Fibroblast of mammary gland (primary cell): ENCODE data around the gene NRP2.
A peak's percentile ranks its signal among the peaks of the same experiment; 100 is the strongest.

Source experiments
- DNase-seq: peaks from one replicate; pipeline ENCODE4 v3.0.0-alpha.2; 2010; ENCODE audit warnings: low read depth
- H3K4me3 ChIP-seq: 2 replicates; pipeline ENCODE4 v1.5.1; 2011; ENCODE audit warnings: low read depth, mild to moderate bottlenecking, low read length, moderate library complexity; ENCODE audit not compliant: control insufficient read depth
- TF ChIP-seq, protein P1 (sequence below): conservative IDR thresholded peaks from 2 replicates; pipeline ENCODE4 v1.5.1; 2011; ENCODE audit warnings: low read depth, low read length, inconsistent platforms; ENCODE audit not compliant: control insufficient read depth, insufficient read depth

Gene NRP2

DNA sequence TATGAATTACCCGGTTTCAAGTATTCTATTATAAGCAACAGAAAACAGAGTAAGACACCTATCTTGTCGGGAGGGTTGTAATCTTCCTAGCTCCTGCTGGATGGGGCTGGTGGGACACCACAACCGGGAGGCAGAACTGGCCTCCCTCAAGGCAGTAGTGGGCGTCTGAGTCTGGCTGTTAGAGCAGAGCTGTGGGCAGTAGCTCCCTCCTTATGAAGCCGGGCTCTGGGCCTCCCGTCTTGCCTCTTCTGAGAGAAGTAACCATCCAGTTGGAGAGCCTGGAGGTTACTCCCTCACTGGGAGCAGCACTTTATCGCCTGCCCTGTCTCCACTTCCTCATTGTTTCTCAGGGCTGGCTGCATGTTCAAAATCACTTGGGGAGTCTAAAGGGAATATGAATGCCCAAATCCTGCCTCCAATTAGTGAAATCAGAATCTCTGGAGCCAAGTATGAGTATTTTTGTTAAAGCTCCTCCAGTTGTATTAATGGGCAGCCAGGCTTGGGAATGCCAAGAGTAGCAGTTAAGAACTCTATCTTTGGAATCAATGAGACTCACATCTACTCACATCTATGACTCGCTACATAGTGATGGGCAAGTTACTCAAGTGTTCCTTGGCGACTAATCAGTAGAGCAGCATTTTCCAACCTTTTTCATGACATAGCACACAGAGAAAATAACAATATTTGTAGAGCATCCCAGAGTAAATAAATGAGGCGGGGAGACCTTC lies 27.3 kb upstream of the NRP2 start:
- no peak overlapping the region for H3K4me3 ChIP-seq
- TF ChIP-seq, protein P1, sequence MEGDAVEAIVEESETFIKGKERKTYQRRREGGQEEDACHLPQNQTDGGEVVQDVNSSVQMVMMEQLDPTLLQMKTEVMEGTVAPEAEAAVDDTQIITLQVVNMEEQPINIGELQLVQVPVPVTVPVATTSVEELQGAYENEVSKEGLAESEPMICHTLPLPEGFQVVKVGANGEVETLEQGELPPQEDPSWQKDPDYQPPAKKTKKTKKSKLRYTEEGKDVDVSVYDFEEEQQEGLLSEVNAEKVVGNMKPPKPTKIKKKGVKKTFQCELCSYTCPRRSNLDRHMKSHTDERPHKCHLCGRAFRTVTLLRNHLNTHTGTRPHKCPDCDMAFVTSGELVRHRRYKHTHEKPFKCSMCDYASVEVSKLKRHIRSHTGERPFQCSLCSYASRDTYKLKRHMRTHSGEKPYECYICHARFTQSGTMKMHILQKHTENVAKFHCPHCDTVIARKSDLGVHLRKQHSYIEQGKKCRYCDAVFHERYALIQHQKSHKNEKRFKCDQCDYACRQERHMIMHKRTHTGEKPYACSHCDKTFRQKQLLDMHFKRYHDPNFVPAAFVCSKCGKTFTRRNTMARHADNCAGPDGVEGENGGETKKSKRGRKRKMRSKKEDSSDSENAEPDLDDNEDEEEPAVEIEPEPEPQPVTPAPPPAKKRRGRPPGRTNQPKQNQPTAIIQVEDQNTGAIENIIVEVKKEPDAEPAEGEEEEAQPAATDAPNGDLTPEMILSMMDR: no peak
- DNase-seq: peak; percentile 87

DNA sequence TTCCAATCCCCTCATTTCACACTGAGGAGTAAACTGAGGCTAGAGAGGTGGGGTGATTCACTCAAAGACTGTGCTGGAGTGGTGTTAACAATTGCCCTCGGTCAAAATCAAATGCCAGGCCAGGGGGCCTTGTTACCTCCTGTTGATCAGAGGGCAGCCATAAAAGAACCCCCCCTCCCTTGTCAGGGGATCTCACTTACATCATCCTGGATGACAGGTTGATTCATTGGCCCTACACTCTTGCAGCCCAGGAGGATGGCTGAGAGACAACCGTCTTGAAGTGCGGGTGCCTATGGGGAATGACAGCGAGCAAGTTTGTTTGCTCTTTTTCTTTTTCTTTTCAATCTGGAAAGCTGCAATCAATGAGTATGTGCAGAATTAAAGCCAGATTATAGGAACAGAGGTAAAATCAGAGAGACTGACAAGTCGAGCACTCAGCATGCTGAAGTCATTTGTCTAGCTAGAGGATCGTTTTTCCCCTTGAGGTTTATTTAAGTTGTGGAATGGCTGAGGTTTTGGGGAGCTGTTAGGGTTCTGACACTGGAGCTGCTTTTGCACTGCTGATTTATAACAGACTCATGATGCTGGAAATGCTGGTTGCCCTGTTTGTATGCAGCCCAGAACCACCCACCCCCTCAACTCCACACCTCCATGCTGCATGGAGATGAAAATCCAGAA lies 26.4 kb upstream of the NRP2 start:
- no peak for DNase-seq
- no peak overlapping the region for H3K4me3 ChIP-seq
- TF ChIP-seq, protein P1: no peak

DNA sequence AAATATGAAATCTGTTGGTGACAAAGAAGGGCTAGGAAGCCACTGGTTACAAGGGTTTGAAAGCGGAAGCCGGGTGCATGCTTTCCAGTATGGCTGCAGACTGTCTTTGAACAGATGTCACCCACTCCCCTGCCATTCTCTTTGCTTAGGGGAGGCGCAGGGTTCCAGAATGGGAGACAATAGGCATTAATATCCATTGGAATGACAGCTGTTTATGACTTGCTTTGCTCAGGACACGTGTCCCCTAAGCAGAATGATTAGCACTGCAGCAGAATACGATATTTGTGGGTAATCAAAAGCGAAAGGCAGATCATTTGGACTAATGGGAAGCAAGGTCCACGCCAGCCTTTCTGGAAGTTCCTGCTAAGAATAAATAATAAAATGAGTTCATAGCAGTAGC lies 25.8 kb upstream of the NRP2 start:
- no peak overlapping the region for H3K4me3 ChIP-seq
- DNase-seq: no peak
- TF ChIP-seq, protein P1: no peak

DNA sequence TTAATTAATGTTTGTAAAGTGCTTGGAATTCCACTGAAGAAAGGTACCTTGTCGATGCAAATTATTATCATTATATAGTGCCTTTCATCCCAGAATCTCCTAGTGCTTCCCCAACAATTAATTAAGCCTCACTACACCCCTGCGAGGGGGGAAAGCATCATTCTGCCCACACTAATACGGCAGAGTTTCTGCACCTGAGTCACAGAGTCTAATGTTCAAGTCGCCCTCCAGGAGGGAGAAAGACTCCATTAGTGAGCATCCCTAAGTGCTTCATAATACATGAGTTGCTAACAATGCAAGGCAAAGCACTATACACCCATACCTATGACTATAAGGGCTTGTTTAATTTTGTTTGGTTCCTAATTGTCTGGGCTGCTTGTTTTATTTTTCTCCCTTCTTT lies 25.4 kb upstream of the NRP2 start:
- TF ChIP-seq, protein P1: no peak

DNA sequence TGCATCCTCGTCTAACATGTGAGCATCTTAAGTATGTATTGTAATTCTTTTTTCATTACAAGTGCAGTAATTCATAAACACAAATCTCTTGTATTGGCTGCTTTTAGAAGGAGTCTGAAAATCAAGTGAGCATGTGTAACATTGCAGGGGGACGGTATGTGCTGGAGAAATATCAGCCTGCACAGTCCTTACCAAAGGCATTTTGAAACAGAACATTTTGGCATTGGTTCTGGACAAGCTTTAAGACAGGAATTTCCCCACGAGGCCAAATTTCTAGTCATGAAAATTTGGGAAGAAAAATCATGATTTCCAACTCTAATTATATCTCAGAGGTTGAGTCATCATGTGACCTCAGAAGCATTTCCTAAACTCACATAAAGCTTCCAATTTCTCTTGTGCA lies 24.7 kb upstream of the NRP2 start:
- DNase-seq: peak; percentile 92
- no peak overlapping the region for H3K4me3 ChIP-seq
- TF ChIP-seq, protein P1: no peak

More for the DNA sequence above, 25.4 kb upstream of the NRP2 start:
- no peak for DNase-seq
- no peak overlapping the region for H3K4me3 ChIP-seq

DNA sequence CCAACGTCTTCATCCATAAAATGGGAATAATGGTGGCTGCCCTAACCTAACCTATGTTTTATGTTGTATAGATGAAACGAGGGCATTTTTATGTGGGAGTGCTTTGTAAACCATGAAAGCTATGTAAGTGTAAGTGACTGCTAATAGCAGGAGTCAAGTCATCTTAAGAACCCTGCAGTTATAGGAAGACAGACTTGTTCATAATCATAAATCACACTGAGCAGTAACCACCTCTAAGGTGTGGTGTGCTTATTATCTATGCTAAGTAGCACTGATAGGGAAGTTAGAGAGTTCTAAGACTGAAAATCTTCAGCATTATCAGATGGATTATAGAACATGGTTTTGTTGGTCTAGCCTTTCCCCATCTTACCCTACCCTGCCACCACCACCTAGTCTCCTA lies 24.2 kb upstream of the NRP2 start:
- no peak overlapping the region for H3K4me3 ChIP-seq
- DNase-seq: no peak
- TF ChIP-seq, protein P1: no peak
